Right cardiac atrium (tissue), 5 donors: Measurements from ENCODE around the gene MAN2A2. TPM values are rescaled to one million over a fixed set of nuclear protein-coding genes. Genes with fewer than 3 reads are reported as not detected.

Source experiments
- polyA plus RNA-seq: library from polyadenylated mRNA; stranded (reverse); fragments of 200-250 nt; gene quantifications from one replicate; pipeline ENCODE4 v1.2.3, GENCODE V29; 2013
- total RNA-seq, 4 donors: library from RNA; stranded (reverse); fragmentation: NEBNext Ultra II Directional; extraction: Animal tissue kit (Norgen Biotek cat#: 25700); gene quantifications; one replicate each; pipeline ENCODE4 v1.2.1, GENCODE V29; 2021
- donor health status: healthy with polysubstance abuse.
- donor health status: DM: no; HTN: yes; CAD: no.
- donor health status: DM: no; HTN: no; CAD: no.
- donor health status: DM: no; HTN: yes; CAD: no; lungs with severe emphysema.
- donor health status: DM: yes; HTN: yes; CAD: no.

The MAN2A2 gene
- total and polyA plus RNA-seq, 5 donors, result 41.6 to 118 (median 80.3) TPM

Other genes starting within 250 kb of the MAN2A2 start
- 10 to 100 TPM in 3 of 4 donors, 1 to 10 TPM in 1; 8.1 to 45.3 (median 29.0) TPM for gene BLM, start 186.0 kb upstream of the MAN2A2 start, total RNA-seq
- gene BLM, start 186.0 kb upstream of the MAN2A2 start, polyA plus RNA-seq, result 17.3 TPM
- gene FURIN, start 34.7 kb upstream of the MAN2A2 start, total RNA-seq, result 10 to 100 TPM; 57.4 to 69.0 (median 60.8) TPM
- gene FURIN, start 34.7 kb upstream of the MAN2A2 start, polyA plus RNA-seq, result 60.1 TPM
- gene FES, start 18.8 kb upstream of the MAN2A2 start, total RNA-seq, result 10 to 100 TPM; 15.6 to 21.0 (median 18.0) TPM
- gene FES, start 18.8 kb upstream of the MAN2A2 start, polyA plus RNA-seq, result 17.6 TPM
- 10 to 100 TPM; 13.5 to 17.7 (median 17.0) TPM for gene HDDC3, start 29.2 kb downstream of the MAN2A2 start, total RNA-seq
- 22.2 TPM for gene HDDC3, start 29.2 kb downstream of the MAN2A2 start, polyA plus RNA-seq
- gene UNC45A, start 32.0 kb downstream of the MAN2A2 start, total RNA-seq, result 10 to 100 TPM; 26.2 to 32.8 (median 29.9) TPM
- 24.0 TPM for gene UNC45A, start 32.0 kb downstream of the MAN2A2 start, polyA plus RNA-seq
- gene RCCD1, start 51.6 kb downstream of the MAN2A2 start, total RNA-seq, result 10 to 100 TPM in 3 of 4 donors, 1 to 10 TPM in 1; 8.7 to 14.8 (median 13.4) TPM
- gene RCCD1, start 51.6 kb downstream of the MAN2A2 start, polyA plus RNA-seq, result 11.1 TPM
- 1 to 10 TPM; 5.1 to 8.7 (median 6.9) TPM for gene PRC1, start 91.2 kb downstream of the MAN2A2 start, total RNA-seq
- gene PRC1, start 91.2 kb downstream of the MAN2A2 start, polyA plus RNA-seq, result 5.7 TPM
- gene VPS33B, start 119.3 kb downstream of the MAN2A2 start, total RNA-seq, result 1 to 10 TPM; 3.8 to 7.6 (median 6.8) TPM
- 4.2 TPM for gene VPS33B, start 119.3 kb downstream of the MAN2A2 start, polyA plus RNA-seq
- 1 to 10 TPM in 3 of 4 donors, under 1 TPM in 1; 0.69 to 1.7 (median 1.4) TPM for gene SV2B, start 197.0 kb downstream of the MAN2A2 start, total RNA-seq
- 0.34 TPM for gene SV2B, start 197.0 kb downstream of the MAN2A2 start, polyA plus RNA-seq